GM21515 (cell line): ENCODE data around the gene ECHDC3.
"Not testable (repeated sequence)": the region's sequence is repeated elsewhere in the genome, so short reads cannot be mapped to it uniquely, and the experiment has no call there.

Experiments
- ATAC-seq: cut with Tn5 transposase; IDR thresholded peaks from one replicate; pipeline ENCODE4 v1.9.1; 2021; ENCODE audit not compliant: unreplicated experiment

Gene ECHDC3

GRCh38 chr10:11742009-11742778 lies at the start of gene ECHDC3:
Gene ECHDC3, plus strand, starts transcription at chr10:11742382. Its CDS starts 195 bp downstream, at chr10:11742577.
- peak; percentile 71 for ATAC-seq

- no peak for ATAC-seq
Measured at GRCh38 chr10:11693376-11693775, 48.8 kb upstream of the ECHDC3 start.

GRCh38 chr10:11695779-11696178 lies 46.4 kb upstream of the ECHDC3 start:
- no peak for ATAC-seq

GRCh38 chr10:11697718-11698527 lies 44.3 kb upstream of the ECHDC3 start:
- ATAC-seq: no peak

GRCh38 chr10:11698691-11699549 lies 43.3 kb upstream of the ECHDC3 start:
- ATAC-seq: peak; percentile 88

GRCh38 chr10:11699550-11700097 lies 42.6 kb upstream of the ECHDC3 start:
- no peak for ATAC-seq

GRCh38 chr10:11700539-11700938 lies 41.6 kb upstream of the ECHDC3 start:
- ATAC-seq: no peak

GRCh38 chr10:11701451-11702095 lies 40.6 kb upstream of the ECHDC3 start:
- ATAC-seq: no peak

GRCh38 chr10:11702264-11702663 lies 39.9 kb upstream of the ECHDC3 start:
- no peak for ATAC-seq

- ATAC-seq: no peak
Measured at GRCh38 chr10:11704092-11704491, 38.1 kb upstream of the ECHDC3 start.

GRCh38 chr10:11705722-11706121 lies 36.5 kb upstream of the ECHDC3 start:
- ATAC-seq: no peak

GRCh38 chr10:11706895-11707567 lies 35.2 kb upstream of the ECHDC3 start:
- ATAC-seq: no peak

- ATAC-seq: no peak
Measured at GRCh38 chr10:11707624-11708350, 34.4 kb upstream of the ECHDC3 start.

- ATAC-seq: not testable (repeated sequence)
Measured at GRCh38 chr10:11708801-11709200, 33.4 kb upstream of the ECHDC3 start.

GRCh38 chr10:11712744-11713143 lies 29.4 kb upstream of the ECHDC3 start:
- no peak for ATAC-seq

- ATAC-seq: no peak
Measured at GRCh38 chr10:11713186-11713743, 28.9 kb upstream of the ECHDC3 start.

- ATAC-seq: no peak
Measured at GRCh38 chr10:11713963-11714362, 28.2 kb upstream of the ECHDC3 start.

GRCh38 chr10:11714750-11715365 lies 27.3 kb upstream of the ECHDC3 start:
- ATAC-seq: no peak
